H9 (cell line): Measurements from ENCODE around the gene MYH7. TPM values are rescaled to one million over a fixed set of nuclear protein-coding genes. Genes with fewer than 3 reads are reported as not detected.

Experiments used
- DNase-seq: peaks from one replicate; pipeline ENCODE4 v3.0.0-alpha.2; 2017
- H2AFZ ChIP-seq: one replicate; pipeline ENCODE4 v1.6.1; 2013; ENCODE audit warnings: mild to moderate bottlenecking, low read length, control low read depth, moderate library complexity
- H2AK5ac ChIP-seq: 2 replicates; pipeline ENCODE4 v1.6.1; 2013; ENCODE audit warnings: low read length, control low read depth, mixed read lengths; ENCODE audit not compliant: insufficient read length
- H2BK120ac ChIP-seq: one replicate; pipeline ENCODE4 v1.6.1; 2013; ENCODE audit warnings: low read depth, mild to moderate bottlenecking, low read length, control low read depth, inconsistent platforms; ENCODE audit not compliant: poor library complexity, severe bottlenecking
- H2BK12ac ChIP-seq: 2 replicates; pipeline ENCODE4 v1.6.1; 2013; ENCODE audit warnings: low read length, control low read depth, mixed read lengths, low read depth; ENCODE audit not compliant: insufficient read length
- H2BK15ac ChIP-seq: 2 replicates; pipeline ENCODE4 v1.6.1; 2013; ENCODE audit warnings: low read depth, low read length, control low read depth
- H2BK20ac ChIP-seq: one replicate; pipeline ENCODE4 v1.6.1; 2013; ENCODE audit warnings: low read depth, mild to moderate bottlenecking, low read length, control low read depth, inconsistent platforms; ENCODE audit not compliant: poor library complexity, severe bottlenecking
- H2BK5ac ChIP-seq: 2 replicates; pipeline ENCODE4 v1.6.1; 2013; ENCODE audit warnings: low read length, control low read depth, mixed read lengths; ENCODE audit not compliant: insufficient read length
- H3K14ac ChIP-seq: 2 replicates; pipeline ENCODE4 v1.6.1; 2013; ENCODE audit warnings: low read length, control low read depth; ENCODE audit not compliant: insufficient read depth
- H3K18ac ChIP-seq: 2 replicates; pipeline ENCODE4 v1.6.1; 2013; ENCODE audit warnings: low read depth, mild to moderate bottlenecking, mixed read lengths, low read length, control low read depth; ENCODE audit not compliant: insufficient read length
- H3K23ac ChIP-seq: 2 replicates; pipeline ENCODE4 v1.6.1; 2013; ENCODE audit warnings: low read length, control low read depth, mixed read lengths, low read depth; ENCODE audit not compliant: insufficient read length
- H3K23me2 ChIP-seq: 2 replicates; pipeline ENCODE4 v1.6.1; 2013; ENCODE audit warnings: low read depth, mild to moderate bottlenecking, mixed read lengths, low read length, control low read depth; ENCODE audit not compliant: insufficient read length, poor library complexity, severe bottlenecking
- H3K27ac ChIP-seq: 2 replicates; pipeline ENCODE4 v1.5.1; 2013; ENCODE audit warnings: low read length, control low read depth, mixed read lengths, low read depth; ENCODE audit not compliant: insufficient read length
- H3K27me3 ChIP-seq: 2 replicates; pipeline ENCODE4 v1.6.1; 2013; ENCODE audit warnings: low read length, control low read depth, inconsistent platforms; ENCODE audit not compliant: insufficient read depth
- H3K4ac ChIP-seq: 2 replicates; pipeline ENCODE4 v1.6.1; 2013; ENCODE audit warnings: low read depth, mild to moderate bottlenecking, control low read depth, inconsistent platforms, low read length, moderate library complexity
- H3K4me1 ChIP-seq: 2 replicates; pipeline ENCODE4 v1.6.1; 2013; ENCODE audit warnings: low read length, control low read depth, inconsistent platforms; ENCODE audit not compliant: insufficient read depth
- H3K4me2 ChIP-seq: 2 replicates; pipeline ENCODE4 v1.6.1; 2013; ENCODE audit warnings: low read length, control low read depth, mixed read lengths; ENCODE audit not compliant: insufficient read length, insufficient read depth
- H3K56ac ChIP-seq: 2 replicates; pipeline ENCODE4 v1.6.1; 2013; ENCODE audit warnings: low read depth, mild to moderate bottlenecking, mixed read lengths, low read length, control low read depth; ENCODE audit not compliant: insufficient read length
- H3K79me1 ChIP-seq: 2 replicates; pipeline ENCODE4 v1.6.1; 2013; ENCODE audit warnings: low read depth, mild to moderate bottlenecking, moderate library complexity, low read length, control low read depth, inconsistent platforms; ENCODE audit not compliant: insufficient read depth, poor library complexity, severe bottlenecking
- H3K79me2 ChIP-seq: 2 replicates; pipeline ENCODE4 v1.6.1; 2013; ENCODE audit warnings: low read length, control low read depth, inconsistent platforms; ENCODE audit not compliant: insufficient read depth
- H3K9ac ChIP-seq: 2 replicates; pipeline ENCODE4 v1.6.1; 2013; ENCODE audit warnings: low read length, control low read depth, mixed read lengths; ENCODE audit not compliant: insufficient read length; ENCODE audit errors: extremely low read depth
- H3K9me3 ChIP-seq: one replicate; pipeline ENCODE4 v1.6.1; 2013; ENCODE audit warnings: low read depth, low read length, inconsistent platforms; ENCODE audit not compliant: control insufficient read depth
- H3T11ph ChIP-seq: one replicate; pipeline ENCODE4 v1.6.1; 2013; ENCODE audit warnings: mild to moderate bottlenecking, low read length, control low read depth, inconsistent platforms
- H4K20me1 ChIP-seq: one replicate; pipeline ENCODE4 v1.6.1; 2013; ENCODE audit not compliant: control insufficient read depth, insufficient read length, insufficient read depth
- H4K5ac ChIP-seq: 2 replicates; pipeline ENCODE4 v1.6.1; 2013; ENCODE audit warnings: low read depth, mild to moderate bottlenecking, mixed read lengths, low read length, control low read depth; ENCODE audit not compliant: insufficient read length
- H4K8ac ChIP-seq: replicated peaks from 2 replicates; pipeline ENCODE4 v1.6.1; 2013; ENCODE audit warnings: low read length, control low read depth, mixed read lengths, low read depth; ENCODE audit not compliant: insufficient read length
- H4K91ac ChIP-seq: 2 replicates; pipeline ENCODE4 v1.6.1; 2013; ENCODE audit warnings: low read depth, mild to moderate bottlenecking, moderate library complexity, mixed read lengths, low read length, control low read depth; ENCODE audit not compliant: insufficient read length
- H3K27ac Mint-ChIP-seq, 3 experiments: 2 replicates in 2 of 3; 3 replicates in 1 of 3; pipeline ENCODE4 v1.8.0; 2020 to 2021; ENCODE audit warnings: mixed read lengths in 3 of 3, mild to moderate bottlenecking in 1 of 3, moderate library complexity in 1 of 3
- H3K27me3 Mint-ChIP-seq: 2 replicates; pipeline ENCODE4 v1.8.0; 2021; ENCODE audit warnings: low read depth, mild to moderate bottlenecking, moderate library complexity, mixed read lengths
- H3K36me3 Mint-ChIP-seq, 3 experiments: 2 replicates in 2 of 3; 3 replicates in 1 of 3; pipeline ENCODE4 v1.8.0; 2020 to 2021; ENCODE audit warnings: low read depth in 3 of 3, mixed read lengths in 3 of 3; ENCODE audit not compliant: insufficient read depth in 1 of 3
- H3K4me1 Mint-ChIP-seq, 2 experiments: 2 replicates each; pipeline ENCODE4 v1.8.0; 2020; ENCODE audit warnings: mixed read lengths in 2 of 2
- H3K4me3 Mint-ChIP-seq, 2 experiments: 2 replicates in 1 of 2; 3 replicates in 1 of 2; pipeline ENCODE4 v1.8.0; 2020 to 2021; ENCODE audit warnings: mild to moderate bottlenecking in 2 of 2, mixed read lengths in 2 of 2, moderate library complexity in 1 of 2
- H3K9me3 Mint-ChIP-seq, 2 experiments: 2 replicates in 1 of 2; 3 replicates in 1 of 2; pipeline ENCODE4 v1.8.0; 2020; ENCODE audit warnings: mild to moderate bottlenecking in 2 of 2, mixed read lengths in 2 of 2, moderate library complexity in 1 of 2
- CTCF ChIP-seq: fragments of 200-600 bp; sonication (generic); conservative IDR thresholded peaks from 3 replicates; pipeline ENCODE4 v1.8.0; 2021; ENCODE audit warnings: antibody characterized with exemption, mild to moderate bottlenecking
- WGBS: extraction: QIAGEN DNeasy Blood & Tissue Kit; methylation state at CpG from one replicate; pipeline ENCODE4 v1.1.7; 2013; ENCODE audit warnings: missing lambda C conversion rate, low lambda C conversion rate, mixed read lengths; ENCODE audit not compliant: insufficient read length; ENCODE audit errors: extremely low coverage; 5-methylcytosine and 5-hydroxymethylcytosine counted together
- total RNA-seq: library from RNA; stranded (reverse); gene quantifications from 2 replicates; pipeline ENCODE4 v1.2.1, GENCODE V29; 2021

MYH7 gene
- total RNA-seq, 1 experiment from 2014 or later, result not detected

GRCh38 chr14:23382276-23382675, 53.2 kb downstream of the MYH7 start:
- H4K20me1 ChIP-seq, result no peaks in the 10 kb centered on the region
- no peak overlapping the region for H3K27ac ChIP-seq
- H3K9me3 Mint-ChIP-seq, result no peaks in the 10 kb centered on the region
- no peak overlapping the region for H3K4ac ChIP-seq
- H3K4me1 ChIP-seq, result no peaks in the 10 kb centered on the region
- peak overlapping the region in 1 of 3 experiments; percentile 66; a peak in 1 of 7 replicates for H3K27ac Mint-ChIP-seq
- H3K36me3 Mint-ChIP-seq, result no peaks in the 10 kb centered on the region; a peak in 1 of 7 replicates
- no peaks in the 10 kb centered on the region; the same call in 1 of the 2 replicates for H3K27me3 ChIP-seq
- no peak overlapping the region for H3K9ac ChIP-seq
- H2AK5ac ChIP-seq, result no peak overlapping the region
- H3K4me1 Mint-ChIP-seq, result peaks cover 2 to 8% of the 10 kb centered on the region in 2 experiments
- no peak overlapping the region for H3K4me3 Mint-ChIP-seq
- no peaks in the 10 kb centered on the region for H3K79me1 ChIP-seq
- no peak overlapping the region for H4K5ac ChIP-seq
- no peak overlapping the region for H3K14ac ChIP-seq
- no peak overlapping the region for H2BK12ac ChIP-seq
- H4K8ac ChIP-seq, result no peak overlapping the region
- H2BK15ac ChIP-seq, result no peak overlapping the region
- no peak overlapping the region for H3K18ac ChIP-seq
- no peaks in the 10 kb centered on the region for H3K23me2 ChIP-seq
- H3K56ac ChIP-seq, result no peak overlapping the region
- H3K23ac ChIP-seq, result no peak overlapping the region
- H3K4me2 ChIP-seq, result no peak overlapping the region
- H2BK120ac ChIP-seq, result no peak overlapping the region
- H3K79me2 ChIP-seq, result no peaks in the 10 kb centered on the region
- H2AFZ ChIP-seq, result no peak overlapping the region
- H2BK5ac ChIP-seq, result no peak overlapping the region
- no CpG with 5 or more reads among the region's 6 CpGs for WGBS
- no peak overlapping the region for H4K91ac ChIP-seq
- H3T11ph ChIP-seq, result no peak overlapping the region
- peaks cover 58% of the 10 kb centered on the region for H3K27me3 Mint-ChIP-seq
- no peak for TF ChIP-seq CTCF
- no peaks in the 10 kb centered on the region for H3K9me3 ChIP-seq
- no peak for DNase-seq
- H2BK20ac ChIP-seq, result no peak overlapping the region
